Measurements from ENCODE around the gene SCN2A. TPM values are rescaled to one million over a fixed set of nuclear protein-coding genes. Genes with fewer than 3 reads are reported as not detected.

Gene SCN2A
- total RNA-seq, 2 experiments from 2014 or later, result not detected

DNA sequence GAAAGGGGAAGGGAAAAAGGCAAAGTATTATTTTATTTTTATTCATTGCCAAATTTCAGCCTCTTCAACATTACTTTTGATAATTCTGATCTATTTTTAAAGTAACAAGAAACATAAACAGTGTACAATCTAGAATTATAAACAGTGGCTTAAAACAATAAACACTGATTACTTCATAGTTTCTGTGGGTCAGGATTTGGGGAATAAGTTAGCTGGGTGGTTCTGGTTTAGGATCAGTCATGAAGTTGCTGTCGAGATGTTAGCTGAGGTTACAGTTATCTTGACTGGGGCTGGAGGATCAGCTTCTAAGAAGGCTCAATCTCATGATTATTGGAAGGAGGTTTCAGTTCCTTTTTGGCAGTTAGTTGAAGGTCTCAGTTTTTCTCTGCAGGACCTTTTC, 109.2 kb downstream of the SCN2A start:
- H3K36me3 Mint-ChIP-seq (ENCODE audit: low read depth), result no peaks in the 10 kb centered on the region
- ATAC-seq, result no peak
- ChIA-PET POLR2A (no interaction called here), CTCF (no interaction called here)
- TF ChIP-seq, protein P1, sequence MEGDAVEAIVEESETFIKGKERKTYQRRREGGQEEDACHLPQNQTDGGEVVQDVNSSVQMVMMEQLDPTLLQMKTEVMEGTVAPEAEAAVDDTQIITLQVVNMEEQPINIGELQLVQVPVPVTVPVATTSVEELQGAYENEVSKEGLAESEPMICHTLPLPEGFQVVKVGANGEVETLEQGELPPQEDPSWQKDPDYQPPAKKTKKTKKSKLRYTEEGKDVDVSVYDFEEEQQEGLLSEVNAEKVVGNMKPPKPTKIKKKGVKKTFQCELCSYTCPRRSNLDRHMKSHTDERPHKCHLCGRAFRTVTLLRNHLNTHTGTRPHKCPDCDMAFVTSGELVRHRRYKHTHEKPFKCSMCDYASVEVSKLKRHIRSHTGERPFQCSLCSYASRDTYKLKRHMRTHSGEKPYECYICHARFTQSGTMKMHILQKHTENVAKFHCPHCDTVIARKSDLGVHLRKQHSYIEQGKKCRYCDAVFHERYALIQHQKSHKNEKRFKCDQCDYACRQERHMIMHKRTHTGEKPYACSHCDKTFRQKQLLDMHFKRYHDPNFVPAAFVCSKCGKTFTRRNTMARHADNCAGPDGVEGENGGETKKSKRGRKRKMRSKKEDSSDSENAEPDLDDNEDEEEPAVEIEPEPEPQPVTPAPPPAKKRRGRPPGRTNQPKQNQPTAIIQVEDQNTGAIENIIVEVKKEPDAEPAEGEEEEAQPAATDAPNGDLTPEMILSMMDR (IDR thresholded peaks at IDR 0.05), result no peak
- peaks cover 2% of the 10 kb centered on the region for H3K27me3 Mint-ChIP-seq
- no peaks in the 10 kb centered on the region for H3K9me3 Mint-ChIP-seq
- no peaks in the 10 kb centered on the region for H3K4me1 Mint-ChIP-seq (ENCODE audit: low read depth)
- H3K27ac Mint-ChIP-seq, result no peak overlapping the region
- no peak overlapping the region for H3K4me3 Mint-ChIP-seq
- no peak for DNase-seq
- intact Hi-C loops (cut with micrococcal nuclease), result no loop called here

DNA sequence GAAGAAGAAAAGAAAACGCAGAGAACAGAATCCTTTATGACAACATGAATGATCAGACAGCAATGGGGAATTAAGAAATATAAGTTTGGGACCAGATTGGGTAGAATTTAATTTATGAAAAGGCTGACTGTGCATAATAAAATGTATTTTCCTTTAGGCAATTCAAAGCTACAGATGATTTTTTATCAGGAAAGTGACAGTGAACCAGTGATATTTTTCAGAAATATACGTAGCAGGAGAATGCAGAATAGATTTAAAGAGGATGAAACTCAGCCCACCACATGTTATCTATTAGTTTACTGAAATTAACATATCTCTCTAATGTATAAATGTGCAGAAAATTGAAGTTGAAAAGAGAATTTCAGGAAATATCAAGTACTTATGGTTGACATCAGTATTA, 110.0 kb downstream of the SCN2A start:
- CTCF ChIA-PET, result no interaction called here
- Mint-ChIP-seq H3K36me3 (ENCODE audit: low read depth) (no peaks in the 10 kb centered on the region), H3K4me1 (ENCODE audit: low read depth) (no peaks in the 10 kb centered on the region), H3K27me3 (peaks cover 2% of the 10 kb centered on the region), H3K27ac (no peak overlapping the region), H3K9me3 (no peaks in the 10 kb centered on the region), H3K4me3 (no peak overlapping the region)
- ATAC-seq (no peak), DNase-seq (no peak)
- intact Hi-C loops (cut with micrococcal nuclease), result no loop called here
- POLR2A ChIA-PET, result no interaction called here
- TF ChIP-seq, protein P1 (IDR thresholded peaks at IDR 0.05), result no peak

DNA sequence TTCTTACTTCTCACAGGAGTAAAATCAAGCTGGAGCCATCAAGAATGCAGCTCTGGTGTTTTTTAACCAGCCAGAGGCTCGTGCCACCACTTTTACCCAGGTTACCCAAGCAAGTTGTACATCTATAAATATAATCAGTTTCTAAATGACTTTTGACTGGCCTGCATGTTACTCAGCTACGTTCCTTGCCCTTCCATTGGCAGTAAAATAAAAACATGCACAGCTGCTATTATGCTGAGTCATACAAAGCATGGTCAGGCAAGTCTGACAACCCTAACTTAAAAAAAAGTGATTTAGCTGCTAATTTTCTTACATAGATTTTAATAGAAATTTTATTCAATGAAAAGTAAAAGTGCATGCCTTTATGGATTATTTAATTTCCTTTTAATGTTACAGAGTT, 118.5 kb downstream of the SCN2A start:
- Mint-ChIP-seq H3K27ac (no peak overlapping the region), H3K27me3 (no peaks in the 10 kb centered on the region), H3K36me3 (ENCODE audit: low read depth) (no peaks in the 10 kb centered on the region), H3K9me3 (no peaks in the 10 kb centered on the region), H3K4me1 (ENCODE audit: low read depth) (no peaks in the 10 kb centered on the region), H3K4me3 (no peak overlapping the region)
- intact Hi-C loops (cut with micrococcal nuclease), result no loop called here
- CTCF ChIA-PET, result no interaction called here
- POLR2A ChIA-PET, result no interaction called here
- DNase-seq (no peak), ATAC-seq (no peak)
- TF ChIP-seq, protein P1 (IDR thresholded peaks at IDR 0.05), result no peak

DNA sequence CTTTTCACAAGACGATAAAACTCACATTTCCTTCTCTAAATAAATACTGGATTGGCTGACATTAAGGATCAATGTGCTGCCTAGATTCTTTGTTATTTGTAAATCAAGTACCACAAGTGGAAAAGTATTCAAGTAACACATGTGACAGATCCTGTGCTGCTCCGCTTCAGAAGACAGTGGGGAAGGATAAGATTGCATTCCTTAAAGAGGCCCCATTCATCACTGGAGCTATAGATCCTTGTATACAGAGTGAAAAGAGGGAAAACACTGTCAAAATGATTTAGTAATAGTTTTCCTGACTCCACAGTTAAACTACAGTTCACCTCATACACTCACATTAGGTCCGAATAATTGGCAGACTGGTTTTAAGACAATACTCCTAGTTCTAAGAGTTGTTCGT, 122.3 kb downstream of the SCN2A start:
- no peak overlapping the region for H3K27ac Mint-ChIP-seq
- intact Hi-C loops (cut with micrococcal nuclease), result no loop called here

DNA sequence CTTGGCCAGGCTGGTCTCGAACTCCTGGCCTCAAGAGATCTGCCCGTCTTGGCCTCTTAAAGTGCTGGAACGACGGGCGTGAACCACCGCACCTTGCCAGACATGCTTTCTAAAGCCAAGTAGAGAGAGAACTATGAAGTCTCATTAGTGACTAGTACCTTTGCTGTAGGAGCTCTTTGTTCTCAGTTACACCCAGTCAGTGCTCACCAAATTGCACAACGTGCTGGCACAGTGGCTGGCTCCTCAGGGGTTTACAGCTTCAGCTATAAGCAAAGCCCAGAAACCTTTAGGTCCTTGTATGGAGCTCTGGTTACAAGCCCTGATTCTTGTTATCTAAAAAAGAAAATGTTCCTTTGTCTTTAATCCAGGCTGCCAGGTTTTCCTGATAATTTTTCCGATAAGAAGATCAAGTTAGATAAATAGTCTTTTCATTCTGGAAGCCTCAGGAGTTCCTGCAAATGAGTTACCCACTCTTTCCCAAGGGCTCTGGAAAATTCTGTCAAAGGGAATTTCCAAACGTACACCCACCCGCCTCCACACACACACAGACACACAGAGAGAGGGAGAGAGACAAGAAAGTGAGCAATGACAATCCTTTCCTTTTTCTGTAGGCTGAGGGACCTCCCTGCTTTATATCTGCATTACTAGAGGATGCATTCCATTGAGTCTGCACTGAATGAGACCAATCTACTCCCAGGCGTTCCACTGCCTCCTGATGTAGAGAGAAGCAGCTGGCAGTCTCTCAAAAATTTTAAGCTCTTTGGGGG, 130.1 kb downstream of the SCN2A start:
- Mint-ChIP-seq H3K27ac (no peak overlapping the region), H3K4me1 (ENCODE audit: low read depth) (no peaks in the 10 kb centered on the region), H3K36me3 (ENCODE audit: low read depth) (no peaks in the 10 kb centered on the region), H3K9me3 (no peaks in the 10 kb centered on the region), H3K4me3 (no peak overlapping the region), H3K27me3 (no peaks in the 10 kb centered on the region)
- ATAC-seq (no peak), DNase-seq (no peak)
- POLR2A ChIA-PET, result no interaction called here
- TF ChIP-seq, protein P1 (IDR thresholded peaks at IDR 0.05), result no peak
- intact Hi-C loops (cut with micrococcal nuclease), result no loop called here
- CTCF ChIA-PET, result no interaction called here

More for the DNA sequence above, 122.3 kb downstream of the SCN2A start:
- H3K9me3 Mint-ChIP-seq, result no peaks in the 10 kb centered on the region
- ATAC-seq (no peak), DNase-seq (no peak)
- H3K27me3 Mint-ChIP-seq, result no peaks in the 10 kb centered on the region
- no peaks in the 10 kb centered on the region for H3K4me1 Mint-ChIP-seq (ENCODE audit: low read depth)
- H3K4me3 Mint-ChIP-seq, result no peak overlapping the region
- TF ChIP-seq, protein P1 (IDR thresholded peaks at IDR 0.05), result no peak
- CTCF ChIA-PET, result no interaction called here
- H3K36me3 Mint-ChIP-seq (ENCODE audit: low read depth), result no peaks in the 10 kb centered on the region
- POLR2A ChIA-PET, result no interaction called here

Measured in activated CD8-positive, alpha-beta T cell treated with anti-CD3 and anti-CD28 coated beads for 36 hours (primary cell).